ENCODE measurements around the gene TTC38.

GRCh38 chr22:46315976-46316375 is 48.2 kb downstream of the TTC38 start:
- TF ChIP-seq CTCF (IDR thresholded peaks at IDR 0.05; ENCODE audit: extremely low read depth in 1 of 2, insufficient read depth in 1 of 2, low read depth in 1 of 2, low read length in 2 of 2) (no peak), POLR2AphosphoS5 (IDR thresholded peaks at IDR 0.05; ENCODE audit: insufficient read depth, low read depth, low read length) (no peak), EZH2 (IDR thresholded peaks at IDR 0.05; ENCODE audit: borderline replicate concordance, low read depth, low read length, severe bottlenecking) (no peak)

All from endothelial cell of umbilical vein (primary cell).